ENCODE data around the gene COL25A1. TPM values are rescaled to one million over a fixed set of nuclear protein-coding genes. Genes with fewer than 3 reads are reported as not detected.
"Not testable (repeated sequence)": the region's sequence is repeated elsewhere in the genome, so short reads cannot be mapped to it uniquely, and the experiment has no call there.

COL25A1 gene
- total RNA-seq, 1 donor from 2014 or later, result 5.6 TPM

DNA sequence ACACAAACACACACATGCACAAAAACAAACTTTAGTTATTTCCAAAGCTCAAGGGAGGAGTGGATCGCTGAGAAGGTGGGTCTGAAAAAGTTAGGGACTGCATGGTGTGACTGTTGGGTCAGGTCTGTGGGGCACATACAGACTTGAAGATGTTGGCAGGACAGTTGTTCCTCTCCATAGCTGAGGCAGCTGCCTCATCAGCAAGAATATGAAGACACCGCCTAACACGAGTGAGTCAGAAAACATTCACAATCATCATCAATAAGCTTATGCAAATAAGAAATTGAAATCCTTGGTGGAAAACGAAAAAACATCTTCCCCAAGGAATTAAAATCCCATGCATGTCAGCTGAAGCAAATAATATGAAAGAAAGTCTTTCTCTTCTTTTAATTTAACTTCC lies 148.0 kb downstream of the COL25A1 start:
- Histone ChIP-seq H3K27me3 (no peaks in the 10 kb centered on the region), H3K4me1 (no peaks in the 10 kb centered on the region), H3K9me3 (no peaks in the 10 kb centered on the region), H3K36me3 (no peaks in the 10 kb centered on the region), H3K4me3 (no peak overlapping the region), H3K27ac (no peak overlapping the region)
- intact Hi-C loops (cut with DNase I), result no loop called here
- DNase-seq (ENCODE audit: low spot score in 2 of 2), result no peak
- TF ChIP-seq, protein P1, sequence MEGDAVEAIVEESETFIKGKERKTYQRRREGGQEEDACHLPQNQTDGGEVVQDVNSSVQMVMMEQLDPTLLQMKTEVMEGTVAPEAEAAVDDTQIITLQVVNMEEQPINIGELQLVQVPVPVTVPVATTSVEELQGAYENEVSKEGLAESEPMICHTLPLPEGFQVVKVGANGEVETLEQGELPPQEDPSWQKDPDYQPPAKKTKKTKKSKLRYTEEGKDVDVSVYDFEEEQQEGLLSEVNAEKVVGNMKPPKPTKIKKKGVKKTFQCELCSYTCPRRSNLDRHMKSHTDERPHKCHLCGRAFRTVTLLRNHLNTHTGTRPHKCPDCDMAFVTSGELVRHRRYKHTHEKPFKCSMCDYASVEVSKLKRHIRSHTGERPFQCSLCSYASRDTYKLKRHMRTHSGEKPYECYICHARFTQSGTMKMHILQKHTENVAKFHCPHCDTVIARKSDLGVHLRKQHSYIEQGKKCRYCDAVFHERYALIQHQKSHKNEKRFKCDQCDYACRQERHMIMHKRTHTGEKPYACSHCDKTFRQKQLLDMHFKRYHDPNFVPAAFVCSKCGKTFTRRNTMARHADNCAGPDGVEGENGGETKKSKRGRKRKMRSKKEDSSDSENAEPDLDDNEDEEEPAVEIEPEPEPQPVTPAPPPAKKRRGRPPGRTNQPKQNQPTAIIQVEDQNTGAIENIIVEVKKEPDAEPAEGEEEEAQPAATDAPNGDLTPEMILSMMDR (IDR thresholded peaks at IDR 0.05), result no peak

- Histone ChIP-seq H3K27me3 (no peaks in the 10 kb centered on the region), H3K9me3 (no peaks in the 10 kb centered on the region), H3K27ac (no peak overlapping the region), H3K4me3 (no peak overlapping the region), H3K4me1 (no peaks in the 10 kb centered on the region), H3K36me3 (no peaks in the 10 kb centered on the region)
- DNase-seq (ENCODE audit: low spot score in 2 of 2), result no peak
- TF ChIP-seq, protein P1 (IDR thresholded peaks at IDR 0.05), result no peak
- intact Hi-C loops (cut with DNase I), result no loop called here
These were observed 152.6 kb downstream of the COL25A1 start for GRCh38 chr4:109149836-109150235.

DNA sequence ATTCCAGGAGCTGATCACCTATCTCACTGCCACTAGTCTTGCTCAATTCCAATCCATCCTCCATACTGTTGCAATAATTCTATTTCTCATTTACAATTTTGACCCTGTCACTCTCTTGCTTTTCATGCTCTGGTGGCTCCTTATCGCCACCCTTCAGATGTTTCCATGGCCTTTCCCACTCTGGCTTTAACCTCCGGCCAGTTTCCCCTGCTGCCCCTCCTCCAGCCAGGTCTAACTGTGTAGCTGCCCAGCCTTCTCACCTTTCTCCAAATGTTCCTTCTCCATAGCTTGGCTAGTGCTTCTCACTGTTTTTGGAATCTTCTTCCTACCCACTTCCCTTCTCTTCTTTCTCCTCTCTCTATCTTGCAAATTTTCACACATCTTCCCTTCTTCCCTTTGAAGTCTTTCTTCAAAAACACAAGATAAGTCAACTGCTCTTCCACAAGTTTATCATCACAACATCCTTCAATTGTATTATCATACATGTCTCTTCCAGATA lies 153.8 kb downstream of the COL25A1 start:
- no peak overlapping the region for H3K4me3 ChIP-seq
- H3K9me3 ChIP-seq, result no peaks in the 10 kb centered on the region
- no peaks in the 10 kb centered on the region for H3K4me1 ChIP-seq
- TF ChIP-seq, protein P1 (IDR thresholded peaks at IDR 0.05), result no peak
- H3K27me3 ChIP-seq, result no peaks in the 10 kb centered on the region
- DNase-seq (ENCODE audit: low spot score in 2 of 2), result no peak
- intact Hi-C loops (cut with DNase I), result no loop called here
- H3K36me3 ChIP-seq, result no peaks in the 10 kb centered on the region
- H3K27ac ChIP-seq, result no peak overlapping the region

DNA sequence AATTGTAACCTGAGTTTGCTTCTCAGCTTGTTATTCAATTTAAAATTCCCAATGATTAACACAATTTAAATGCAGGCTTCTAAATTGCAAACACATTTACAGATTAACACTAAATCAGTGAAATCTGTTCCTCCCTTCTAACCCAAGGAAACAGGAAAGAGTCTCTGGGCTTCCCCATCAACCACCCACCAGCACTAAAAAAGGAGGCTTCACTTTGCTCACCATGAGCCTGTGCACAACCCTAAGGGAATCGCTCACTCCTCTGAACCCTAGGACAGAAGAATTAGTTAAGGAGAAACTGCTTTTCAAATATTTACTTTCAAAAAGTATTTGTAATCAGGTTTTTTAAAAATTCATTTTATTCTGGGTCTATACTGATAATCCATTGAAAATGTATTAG lies 155.3 kb downstream of the COL25A1 start:
- Histone ChIP-seq H3K27me3 (no peaks in the 10 kb centered on the region), H3K27ac (no peak overlapping the region), H3K4me1 (no peaks in the 10 kb centered on the region), H3K4me3 (no peak overlapping the region), H3K36me3 (no peaks in the 10 kb centered on the region), H3K9me3 (no peaks in the 10 kb centered on the region)
- TF ChIP-seq, protein P1 (IDR thresholded peaks at IDR 0.05), result no peak
- intact Hi-C loops (cut with DNase I), result no loop called here
- no peak for DNase-seq (ENCODE audit: low spot score in 2 of 2)

DNA sequence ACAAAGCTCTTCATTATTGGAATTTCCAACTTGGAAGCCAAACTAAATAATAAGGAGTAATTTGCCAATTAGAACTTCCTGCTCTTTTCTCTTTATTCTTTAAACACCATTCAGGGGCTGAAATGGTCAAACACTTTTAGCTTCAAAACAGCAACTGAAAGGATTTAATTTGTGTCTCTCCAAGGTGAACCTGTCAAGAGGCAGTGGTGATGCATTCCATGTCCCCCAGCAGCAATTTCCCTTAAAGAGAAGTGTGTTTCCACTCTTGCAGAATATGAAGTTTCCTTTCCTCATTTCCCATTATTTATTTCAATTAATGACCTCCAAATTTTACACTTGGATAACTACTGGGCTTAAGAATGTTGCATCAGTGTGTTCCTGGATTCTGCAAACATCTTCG lies 156.0 kb downstream of the COL25A1 start:
- intact Hi-C loops (cut with DNase I), result no loop called here

GRCh38 chr4:109138125-109138524 lies 164.3 kb downstream of the COL25A1 start:
- H3K27ac ChIP-seq; H3K4me3 ChIP-seq; DNase-seq (ENCODE audit: low spot score in 2 of 2); H3K36me3 ChIP-seq; H3K4me1 ChIP-seq; H3K27me3 ChIP-seq; intact Hi-C loops (cut with DNase I); H3K9me3 ChIP-seq: not testable (repeated sequence)

More for the DNA sequence above, 156.0 kb downstream of the COL25A1 start:
- Histone ChIP-seq H3K4me3 (no peak overlapping the region), H3K9me3 (no peaks in the 10 kb centered on the region), H3K27me3 (no peaks in the 10 kb centered on the region), H3K36me3 (no peaks in the 10 kb centered on the region), H3K4me1 (no peaks in the 10 kb centered on the region), H3K27ac (no peak overlapping the region)
- TF ChIP-seq, protein P1 (IDR thresholded peaks at IDR 0.05), result no peak
- no peak for DNase-seq (ENCODE audit: low spot score in 2 of 2)

Measured in ascending aorta (tissue), 2 donors.